HG03521 (cell line): ENCODE results near the gene SCUBE1.

ENCODE experiments used
- ATAC-seq: cut with Tn5 transposase; IDR thresholded peaks from one replicate; pipeline ENCODE4 v1.9.1; 2021; ENCODE audit warnings: mild to moderate bottlenecking, moderate library complexity; ENCODE audit not compliant: unreplicated experiment

Gene SCUBE1

GRCh38 chr22:43343262-43343669, at the start of gene SCUBE1:
Gene SCUBE1 (minus strand): TSS chr22:43343372. CDS start chr22:43343261, 111 bp downstream.
- ATAC-seq: no peak

GRCh38 chr22:43392385-43392989, 49.3 kb upstream of the SCUBE1 start:
- ATAC-seq: no peak

- ATAC-seq: no peak
Measured at GRCh38 chr22:43391306-43391705, 48.1 kb upstream of the SCUBE1 start.

- ATAC-seq: no peak
Measured at GRCh38 chr22:43390872-43391271, 47.7 kb upstream of the SCUBE1 start.

- no peak for ATAC-seq
Measured at GRCh38 chr22:43390166-43390565, 47.0 kb upstream of the SCUBE1 start.

GRCh38 chr22:43389227-43389836, 46.2 kb upstream of the SCUBE1 start:
- ATAC-seq: no peak

- no peak for ATAC-seq
Measured at GRCh38 chr22:43388420-43388851, 45.3 kb upstream of the SCUBE1 start.

GRCh38 chr22:43387815-43388214, 44.6 kb upstream of the SCUBE1 start:
- no peak for ATAC-seq

GRCh38 chr22:43385770-43386641, 42.8 kb upstream of the SCUBE1 start:
- ATAC-seq: no peak

- no peak for ATAC-seq
Measured at GRCh38 chr22:43384863-43385262, 41.7 kb upstream of the SCUBE1 start.

GRCh38 chr22:43381693-43382092, 38.5 kb upstream of the SCUBE1 start:
- ATAC-seq: no peak

GRCh38 chr22:43377896-43378704, 34.9 kb upstream of the SCUBE1 start:
- ATAC-seq: no peak

GRCh38 chr22:43377548-43377895, 34.4 kb upstream of the SCUBE1 start:
- no peak for ATAC-seq

GRCh38 chr22:43376765-43377547, 33.8 kb upstream of the SCUBE1 start:
- ATAC-seq: no peak

GRCh38 chr22:43375951-43376455, 32.8 kb upstream of the SCUBE1 start:
- ATAC-seq: no peak

GRCh38 chr22:43370036-43370435, 26.9 kb upstream of the SCUBE1 start:
- ATAC-seq: no peak

- ATAC-seq: no peak
Measured at GRCh38 chr22:43365715-43366440, 22.7 kb upstream of the SCUBE1 start.

- no peak for ATAC-seq
Measured at GRCh38 chr22:43364169-43364435, 20.9 kb upstream of the SCUBE1 start.

- ATAC-seq: no peak
Measured at GRCh38 chr22:43363315-43364168, 20.4 kb upstream of the SCUBE1 start.
